ENCODE results near the gene CPT1A.

Gene CPT1A

DNA sequence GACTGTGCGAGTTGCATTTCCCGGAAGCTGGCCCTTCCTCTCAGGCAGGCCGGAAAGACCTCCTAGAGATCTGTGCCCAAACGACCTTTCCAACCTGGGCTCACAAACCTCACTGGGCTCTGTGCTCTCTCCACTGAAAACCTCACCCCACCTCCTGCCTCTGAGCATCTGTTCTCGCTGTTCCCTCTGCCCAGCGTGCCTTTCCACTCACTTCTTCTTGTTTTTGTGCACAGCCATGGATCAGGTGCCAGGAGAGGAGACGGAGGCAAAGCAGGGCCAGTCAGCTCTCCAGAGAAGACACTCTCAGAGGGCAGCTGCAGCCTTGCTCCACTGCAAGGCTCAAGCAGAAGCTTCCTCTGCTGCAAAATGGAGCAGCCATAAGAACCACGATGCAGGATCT lies 10.9 kb upstream of the CPT1A start:
- DNase-seq: no peak

- DNase-seq: no peak
Observed at GRCh38 chr11:68848429-68848828, 6.7 kb upstream of the CPT1A start.

DNA sequence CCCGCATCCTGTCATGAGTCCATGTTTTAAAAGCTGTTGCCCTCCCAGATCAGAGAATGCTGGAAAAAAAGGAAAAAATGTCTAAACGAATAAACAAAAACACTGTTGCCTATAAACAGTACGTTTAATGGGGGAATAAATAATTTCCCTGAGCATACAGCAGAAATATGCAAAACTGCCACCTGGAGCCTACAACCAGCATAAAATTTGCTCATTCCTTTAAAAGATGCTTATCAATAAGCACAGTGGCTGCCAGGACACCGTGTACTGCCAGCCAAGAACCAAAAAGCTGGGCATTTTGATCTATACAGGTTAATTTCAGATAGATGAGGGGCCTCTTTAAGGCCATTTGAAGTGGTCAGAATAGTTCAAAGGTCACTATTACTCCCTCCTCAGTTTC lies 5.7 kb upstream of the CPT1A start:
- no peak for DNase-seq

- no peak for DNase-seq
Observed at GRCh38 chr11:68845351-68846002, 3.8 kb upstream of the CPT1A start.

DNA sequence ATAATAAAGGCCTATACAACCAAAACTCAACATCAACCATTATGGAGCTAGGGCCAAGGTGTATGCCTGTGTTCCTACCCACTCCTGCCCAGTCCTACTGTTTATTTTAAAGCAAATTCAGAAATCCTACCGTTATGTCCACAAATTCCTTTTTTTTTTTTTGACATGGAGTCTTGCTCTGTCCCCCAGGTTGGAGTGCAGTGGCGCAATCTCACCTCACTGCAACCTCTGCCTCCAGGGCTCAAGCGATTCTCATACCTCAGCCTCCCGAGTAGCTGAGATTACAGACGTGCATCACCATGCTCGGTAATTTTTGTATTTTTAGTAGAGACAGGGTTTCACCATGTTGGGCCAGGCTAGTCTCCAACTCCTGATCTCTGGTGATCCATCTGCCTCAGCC lies 3.1 kb upstream of the CPT1A start:
- no peak for DNase-seq

- no peak for DNase-seq
Observed at GRCh38 chr11:68844376-68844775, 2.7 kb upstream of the CPT1A start.

GRCh38 chr11:68843703-68844312 lies 2.1 kb upstream of the CPT1A start:
- peak; percentile 89 for DNase-seq

- peak; percentile 20 for DNase-seq
Observed at GRCh38 chr11:68843052-68843561, 1.4 kb upstream of the CPT1A start.

- DNase-seq: no peak
Observed at GRCh38 chr11:68842427-68843051, 823 bp upstream of the CPT1A start.

DNA sequence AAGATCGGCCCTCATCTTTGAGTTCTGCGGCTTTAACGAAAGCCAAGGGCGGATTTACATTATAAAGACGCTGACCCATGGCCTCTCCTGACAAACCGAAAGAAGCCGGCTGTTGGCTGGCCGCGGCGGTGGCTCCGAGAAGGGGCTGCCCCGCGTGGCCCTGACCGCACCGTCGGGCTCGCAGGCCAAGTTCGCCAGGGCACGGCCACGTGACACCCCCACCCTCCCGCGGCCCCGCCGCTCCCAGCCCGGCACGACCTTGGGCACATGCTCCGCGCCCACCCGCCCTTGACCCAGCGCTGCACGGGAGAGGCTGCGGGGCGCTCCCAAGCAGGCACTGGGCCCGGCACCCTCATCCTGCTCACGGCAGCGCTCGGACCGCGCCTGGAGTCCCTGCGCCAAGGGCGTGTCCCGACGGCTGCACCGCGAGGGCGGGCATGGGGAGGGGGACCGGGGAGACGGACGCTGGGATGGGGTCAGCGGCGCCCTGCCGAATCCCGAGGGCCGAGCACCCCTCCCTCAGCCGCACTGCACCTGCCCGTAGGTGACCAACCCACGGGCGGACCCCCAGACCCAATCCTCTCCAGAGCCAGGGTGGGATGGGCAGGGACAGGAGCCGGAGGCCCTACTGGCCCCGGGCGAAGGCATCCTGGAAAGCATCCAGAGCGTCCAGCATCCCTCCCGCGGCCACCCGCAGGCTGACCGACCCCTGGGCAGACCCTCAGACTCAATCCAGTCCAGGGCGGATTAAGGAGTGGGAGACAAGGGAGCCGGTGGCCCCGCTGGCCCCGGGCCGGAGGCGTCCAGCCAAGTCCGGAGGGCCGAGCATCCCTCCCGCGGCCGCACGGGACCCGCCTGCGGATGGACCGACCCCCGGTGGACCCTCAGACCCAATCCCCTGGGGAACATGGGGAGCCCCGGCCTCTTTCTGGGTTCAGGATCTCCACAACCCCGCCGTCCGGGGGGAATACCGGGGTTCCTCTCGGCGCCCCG lies 759 bp downstream of the CPT1A start:
- DNase-seq: no peak

- DNase-seq: no peak
Observed at GRCh38 chr11:68839911-68840641, 1.6 kb downstream of the CPT1A start.

GRCh38 chr11:68839054-68839865 lies 2.5 kb downstream of the CPT1A start:
- peak; percentile 87 for DNase-seq

DNA sequence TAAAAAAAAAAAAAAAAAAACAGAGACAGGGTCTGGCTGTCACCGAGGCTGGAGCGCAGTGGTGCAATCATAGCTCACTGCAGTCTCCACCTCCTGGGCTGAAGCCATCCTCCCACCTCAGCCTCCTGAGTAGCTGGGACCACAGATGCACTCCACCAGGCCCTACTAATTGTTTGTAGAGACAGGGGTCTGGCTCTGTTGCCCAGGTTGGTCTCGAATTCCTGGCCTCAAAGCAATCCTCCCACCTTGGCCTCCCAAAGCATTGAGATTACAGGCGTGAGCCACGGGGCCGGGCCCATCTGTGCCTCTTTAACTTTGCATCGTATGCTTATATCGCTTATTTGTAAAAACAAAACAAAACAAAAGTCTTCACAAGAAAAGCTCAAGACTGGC lies 3.1 kb downstream of the CPT1A start:
- DNase-seq: no peak

DNA sequence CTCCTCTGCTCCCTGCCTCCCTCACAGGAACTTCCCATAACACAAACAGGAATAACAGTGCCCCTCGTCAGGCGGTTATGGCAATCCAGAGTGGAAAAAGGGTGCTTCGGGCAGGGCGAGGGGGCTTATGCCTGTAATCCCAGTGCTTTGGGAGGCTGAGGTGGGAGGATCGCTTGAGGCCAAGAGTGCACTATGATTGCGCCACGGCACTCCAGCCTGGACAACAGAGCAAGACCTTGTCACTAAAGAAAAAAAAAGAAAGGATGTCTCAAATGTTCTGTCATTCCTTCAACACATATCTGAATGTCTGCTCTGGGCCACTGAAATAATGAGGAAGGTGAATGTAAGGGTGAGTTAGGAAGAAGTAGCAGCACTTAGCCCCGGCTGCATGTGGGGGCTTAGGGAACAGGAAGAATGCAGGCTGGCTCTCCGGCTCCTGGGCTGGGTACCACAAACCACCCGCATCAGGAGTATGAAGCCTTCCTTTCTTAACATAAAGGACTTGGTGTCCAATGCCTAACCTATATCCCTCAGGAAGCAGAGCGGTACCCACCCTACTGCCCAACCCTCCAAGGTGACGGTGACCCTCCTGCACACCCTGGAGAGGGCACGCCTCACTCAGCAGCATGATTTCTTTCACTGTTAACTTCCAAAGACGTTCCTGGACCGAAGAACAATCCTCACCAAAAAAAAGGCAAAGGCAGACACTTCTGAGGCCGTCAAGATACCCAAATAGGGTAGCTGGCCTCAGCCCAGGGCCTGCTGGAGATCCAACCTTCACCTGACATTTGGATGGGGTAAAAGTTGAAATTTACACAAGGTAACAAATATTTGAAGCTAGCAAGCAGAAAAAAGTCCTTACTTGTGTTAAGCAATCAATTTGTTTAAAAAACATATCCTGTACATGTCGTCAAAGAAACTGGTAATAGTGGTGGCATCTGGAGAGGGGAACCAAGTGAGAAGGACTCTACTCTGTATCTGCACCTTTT lies 3.8 kb downstream of the CPT1A start:
- DNase-seq: no peak

GRCh38 chr11:68835749-68836148 lies 6.0 kb downstream of the CPT1A start:
- DNase-seq: no peak

GRCh38 chr11:68835328-68835727 lies 6.4 kb downstream of the CPT1A start:
- no peak for DNase-seq

DNA sequence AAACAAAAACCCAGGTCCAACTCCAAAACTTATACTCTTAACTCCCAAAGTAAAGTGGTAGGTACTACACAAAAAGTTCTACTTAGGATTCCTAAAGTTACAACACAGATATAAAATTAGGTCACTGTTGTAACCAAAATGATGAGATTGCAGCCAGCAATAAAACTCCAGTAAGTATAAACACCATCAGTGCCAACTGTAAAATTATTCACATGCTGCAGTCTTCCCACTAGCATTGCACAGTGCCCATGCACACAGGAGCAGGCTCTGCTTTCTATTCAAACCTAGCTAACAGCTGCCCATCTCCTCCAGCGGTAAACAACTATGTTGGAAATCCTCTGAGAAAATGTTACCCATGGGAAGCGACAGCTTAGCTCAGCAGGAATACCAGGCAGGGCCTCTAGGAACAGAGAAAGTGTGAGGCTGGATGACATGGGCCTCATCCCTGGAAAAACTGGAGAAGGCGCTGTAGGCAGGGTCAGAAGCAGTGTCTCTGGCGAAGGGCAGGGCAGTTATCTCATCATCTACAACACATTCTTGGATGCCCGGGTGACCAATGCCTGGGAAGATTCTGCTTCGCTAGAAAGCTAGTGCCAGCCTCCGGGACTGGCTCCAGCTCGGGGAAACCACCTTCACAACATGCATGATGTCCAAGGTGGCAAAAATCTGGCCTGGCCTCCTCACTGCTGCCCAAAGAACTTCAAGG lies 9.1 kb downstream of the CPT1A start:
- DNase-seq: no peak

DNA sequence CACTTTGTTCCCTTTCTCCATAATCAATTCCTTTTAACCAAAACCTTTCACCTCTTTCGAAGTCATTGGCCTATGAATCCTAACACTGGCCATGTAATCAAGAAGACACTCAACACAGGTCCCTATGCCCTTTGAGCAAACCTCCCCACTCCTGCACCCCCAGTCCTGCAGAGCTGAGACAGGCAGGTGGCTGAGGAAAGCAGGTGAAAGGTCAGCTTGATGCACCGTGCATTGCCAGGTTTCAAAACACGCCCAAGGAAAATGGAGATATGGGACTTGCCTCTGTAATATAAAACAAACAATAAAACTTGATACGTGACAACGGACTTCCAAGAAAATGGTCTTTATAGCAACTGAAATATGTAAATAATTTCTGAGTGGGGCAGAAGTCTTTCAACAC lies 10.6 kb downstream of the CPT1A start:
- DNase-seq: no peak

GRCh38 chr11:68829581-68829980 lies 12.1 kb downstream of the CPT1A start:
- DNase-seq: no peak

DNA sequence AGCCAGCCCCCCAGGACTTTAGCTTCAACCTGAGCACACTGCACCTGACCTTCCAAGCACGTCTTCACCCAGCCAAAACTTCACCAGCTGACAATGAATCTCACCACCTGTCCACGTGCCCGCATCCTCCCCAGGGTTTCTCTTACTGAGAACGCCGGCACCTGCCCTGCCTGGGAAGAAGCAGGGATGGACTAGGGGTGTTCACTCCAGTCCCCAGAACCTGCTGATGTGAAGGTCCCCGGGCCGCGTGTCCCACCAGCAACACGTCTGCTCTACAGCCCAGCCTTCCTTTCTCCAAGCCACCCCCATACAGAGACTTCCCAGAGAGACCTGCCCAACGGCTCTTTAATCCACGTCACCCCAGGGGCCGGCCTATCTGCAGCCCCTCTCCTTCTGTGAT lies 12.8 kb downstream of the CPT1A start:
- DNase-seq: no peak

Data from DMS153 (cell line).